Activated CD8-positive, alpha-beta memory T cell treated with anti-CD3 and anti-CD28 coated beads for 1 hour (primary cell): ENCODE results near the gene NEURL1B.

Source experiments
- DNase-seq, 2 donors: peaks; one replicate each; pipeline ENCODE4 v3.0.0-alpha.2; 2020; ENCODE audit warnings: low read depth in 1 of 2; ENCODE audit errors: extremely low read depth in 1 of 2

The NEURL1B gene

DNA sequence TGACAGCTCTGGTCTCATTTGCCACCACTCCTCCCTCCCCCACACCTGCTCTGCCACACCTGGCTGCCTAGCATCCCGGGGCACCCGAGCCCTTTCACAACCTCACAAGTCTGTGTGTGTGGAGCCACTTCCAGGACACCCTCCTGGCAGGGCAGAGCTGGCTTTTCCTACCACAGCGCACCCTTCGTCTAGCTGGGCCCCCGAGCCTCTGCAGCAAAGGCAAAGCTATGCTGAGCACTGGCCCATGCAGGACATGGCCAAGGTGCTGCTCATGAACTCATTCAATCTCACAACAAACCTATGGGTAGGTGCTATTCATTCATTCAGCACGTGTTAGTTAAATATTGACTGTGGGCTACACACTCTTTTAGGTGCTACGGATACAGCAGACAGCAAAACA is 86.5 kb downstream of the NEURL1B start:
- DNase-seq, result no peak

DNA sequence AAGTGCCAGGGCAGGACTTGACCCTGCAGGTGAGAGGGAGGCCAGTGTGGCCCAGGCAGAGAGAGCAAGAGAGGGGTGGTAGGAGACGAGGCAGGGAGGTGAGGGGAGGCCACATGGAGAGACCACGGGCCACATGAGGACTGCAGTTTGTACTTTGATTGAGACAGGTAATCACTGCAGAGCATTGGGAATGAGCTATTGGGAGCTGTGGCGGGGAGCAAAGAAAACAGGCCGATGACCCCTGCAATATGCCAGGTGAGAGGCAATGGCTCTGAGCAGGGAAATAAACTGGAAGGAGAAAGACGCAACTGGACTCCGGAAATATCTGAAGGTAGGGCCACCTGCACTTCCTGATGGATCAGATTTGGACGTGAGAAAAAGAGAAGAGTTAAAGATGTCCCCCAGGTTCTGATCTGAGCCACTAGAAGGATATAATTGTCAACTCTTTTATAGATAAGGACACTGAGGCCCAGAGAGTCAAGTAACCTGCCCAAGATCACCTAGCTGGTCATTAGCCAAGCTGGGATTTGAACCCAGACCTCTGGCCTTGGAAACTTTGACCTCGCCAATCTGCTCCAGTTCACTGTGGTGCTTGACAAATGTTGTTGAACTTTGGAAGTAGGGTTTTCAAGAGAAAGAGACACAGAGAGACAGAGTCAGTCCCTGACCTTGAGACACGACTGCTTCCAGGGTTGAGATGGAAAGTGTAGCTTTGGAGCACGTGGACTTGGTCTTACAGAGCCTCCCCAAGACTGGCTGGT is 87.6 kb downstream of the NEURL1B start:
- no peak for DNase-seq

DNA sequence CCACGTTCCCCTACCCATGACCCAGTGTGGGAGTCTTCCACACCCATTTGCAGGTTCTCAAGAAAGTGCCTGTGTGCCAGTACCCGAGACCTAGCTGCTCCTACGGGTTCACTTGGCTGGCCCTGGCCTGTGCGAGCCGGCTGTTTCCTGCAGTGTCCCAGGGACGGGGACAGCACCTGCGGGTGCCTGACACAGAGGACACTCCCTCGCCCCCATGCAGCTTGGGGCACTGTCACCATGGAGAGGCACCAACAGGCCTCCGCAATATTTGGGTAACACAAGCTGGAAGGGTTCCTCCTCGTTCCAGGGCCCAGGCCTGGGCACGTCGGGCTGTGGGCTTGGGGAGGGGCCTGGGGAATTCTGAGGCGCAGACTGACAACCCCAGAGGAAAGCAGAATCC is 88.5 kb downstream of the NEURL1B start:
- DNase-seq, result no peak

DNA sequence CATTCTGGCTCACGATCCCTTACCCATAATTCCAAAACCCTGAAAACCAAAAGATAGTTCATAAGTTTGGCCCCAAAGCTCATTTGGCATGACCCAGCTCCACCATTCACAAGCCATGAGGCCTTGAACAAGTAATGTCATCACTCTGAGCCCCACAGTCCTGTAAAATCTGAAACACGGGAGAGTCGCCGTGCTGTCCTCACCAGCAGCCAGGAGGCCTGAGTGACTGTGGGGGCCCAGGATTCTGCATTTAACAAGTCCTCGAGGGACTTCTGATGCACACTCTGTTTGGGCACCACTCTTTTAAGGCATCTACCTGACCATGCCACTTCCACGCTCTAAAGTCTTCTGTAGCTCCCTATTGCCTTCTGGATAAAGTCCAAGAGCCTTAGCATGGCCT is 89.2 kb downstream of the NEURL1B start:
- no peak for DNase-seq

DNA sequence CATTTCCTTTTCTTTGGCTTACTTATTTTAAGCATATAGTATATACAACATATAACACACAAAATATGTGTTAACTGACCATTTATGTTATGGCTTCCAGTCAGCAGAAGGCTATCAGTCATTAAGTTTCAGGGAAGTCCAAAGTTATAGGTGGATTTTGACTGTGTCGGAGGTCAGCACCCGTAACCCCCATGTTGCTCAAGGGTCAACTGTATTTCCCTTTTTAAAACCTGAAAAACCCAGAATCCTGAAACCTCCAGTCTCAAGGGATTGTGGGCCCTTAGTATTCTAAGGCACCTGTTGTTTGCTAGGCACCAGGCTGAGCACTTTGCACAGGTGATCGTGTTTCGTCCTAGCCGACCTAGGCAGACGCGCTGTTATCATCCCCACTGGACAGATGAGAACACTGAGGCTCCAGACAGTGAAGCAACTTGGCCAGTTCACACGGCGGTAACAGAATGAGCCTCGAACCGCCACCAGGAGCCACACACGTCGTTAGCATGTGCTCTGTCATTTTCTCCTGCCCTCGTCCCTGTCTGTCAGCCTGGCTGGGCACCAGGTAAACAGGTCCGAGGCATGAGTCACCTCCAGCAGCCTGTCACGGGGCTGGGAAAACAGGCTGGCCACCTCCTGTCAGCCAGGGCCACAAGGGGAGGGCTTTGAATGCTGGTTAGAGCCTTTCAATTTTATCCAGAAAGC is 90.1 kb downstream of the NEURL1B start:
- no peak for DNase-seq

DNA sequence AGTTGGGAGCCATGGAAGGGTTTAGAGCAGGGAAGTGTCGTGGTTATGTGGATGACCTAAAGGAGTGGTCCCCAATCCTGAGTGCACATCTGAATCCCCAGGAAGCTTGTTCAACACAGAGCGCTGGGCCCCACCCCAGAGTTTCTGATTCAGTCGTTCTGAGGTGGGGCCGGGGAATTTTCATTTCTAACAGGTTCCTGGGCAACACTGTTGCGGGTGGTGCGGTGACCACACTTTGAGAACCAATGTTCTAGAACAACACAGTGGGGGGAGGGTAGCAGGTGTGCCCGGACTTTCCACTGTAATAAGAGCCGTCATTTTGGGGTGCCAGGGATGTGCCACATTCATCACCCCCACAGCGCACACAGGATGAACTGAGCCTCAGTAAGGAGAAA is 90.6 kb downstream of the NEURL1B start:
- DNase-seq, result no peak

DNA sequence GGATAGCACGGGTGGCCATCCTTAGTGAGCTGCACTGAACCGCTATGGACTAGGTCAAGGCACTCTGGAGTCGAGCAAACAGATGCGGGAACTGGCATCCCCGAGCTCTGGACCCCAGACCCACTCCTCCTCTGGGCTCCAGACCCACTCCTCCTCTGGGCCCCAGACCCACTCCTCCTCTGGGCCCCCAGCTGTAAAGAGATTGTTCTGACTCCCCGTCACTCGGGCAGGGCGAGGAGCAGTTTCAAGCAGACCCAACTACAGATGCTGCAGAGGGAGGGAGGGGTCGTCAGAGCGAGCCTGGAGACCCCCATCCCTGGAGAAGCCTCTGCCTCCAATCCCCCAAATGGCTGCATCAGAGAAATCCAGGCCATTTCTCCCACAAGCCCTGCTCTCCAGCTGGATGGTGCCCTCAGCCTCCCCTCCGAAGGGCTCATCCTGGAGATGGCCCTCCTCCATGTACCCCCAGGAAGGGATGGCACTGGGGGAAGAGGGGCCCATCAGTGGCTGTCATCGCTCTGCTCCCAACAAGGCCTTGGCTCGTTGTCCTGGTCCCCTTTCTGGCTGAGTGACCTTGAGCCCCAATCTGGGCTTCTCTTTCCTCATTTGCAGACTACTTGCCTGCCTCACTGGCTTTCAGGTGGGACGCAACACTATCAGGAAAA is 91.3 kb downstream of the NEURL1B start:
- no peak for DNase-seq

DNA sequence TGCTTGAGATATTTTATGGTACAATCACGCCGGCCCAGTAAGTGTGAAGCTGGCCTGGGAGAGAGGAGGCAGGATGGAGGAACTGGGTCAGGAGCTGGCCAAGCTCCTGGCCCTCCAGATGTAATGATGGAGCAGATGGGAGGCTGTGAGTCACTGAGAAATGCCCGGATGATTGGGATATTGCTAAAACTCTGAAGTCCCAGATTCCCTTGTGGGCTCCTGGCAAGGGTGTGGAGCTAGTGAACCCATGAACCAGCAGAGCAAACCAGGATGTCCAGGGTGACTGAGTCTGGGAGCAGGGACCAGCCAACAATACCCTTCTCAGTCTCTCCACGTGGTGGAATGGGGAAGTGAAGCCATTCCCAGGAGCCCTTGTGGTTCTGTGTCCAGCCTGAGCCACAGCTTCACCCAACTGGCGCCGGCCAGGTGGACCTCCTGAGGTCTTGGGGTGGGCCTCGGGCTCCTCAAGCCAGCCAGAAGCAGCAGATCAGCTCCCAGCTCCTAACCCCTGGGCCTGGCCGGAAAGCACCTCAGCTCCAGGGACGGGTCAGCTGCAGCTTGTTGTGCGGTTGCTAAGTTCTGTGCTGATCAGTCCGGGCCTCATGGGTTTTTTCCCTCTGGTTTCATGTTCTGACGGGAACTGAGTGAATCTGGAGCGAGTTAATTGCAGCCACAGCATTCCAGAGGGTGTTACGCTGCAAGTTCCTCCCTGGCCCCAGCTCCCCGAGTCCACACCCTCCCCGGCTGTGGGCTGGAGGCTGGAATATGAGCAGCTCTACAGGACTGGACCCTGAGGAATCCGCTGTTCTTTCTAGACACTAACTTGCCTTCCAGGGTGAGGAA is 92.3 kb downstream of the NEURL1B start:
- DNase-seq, result no peak

DNA sequence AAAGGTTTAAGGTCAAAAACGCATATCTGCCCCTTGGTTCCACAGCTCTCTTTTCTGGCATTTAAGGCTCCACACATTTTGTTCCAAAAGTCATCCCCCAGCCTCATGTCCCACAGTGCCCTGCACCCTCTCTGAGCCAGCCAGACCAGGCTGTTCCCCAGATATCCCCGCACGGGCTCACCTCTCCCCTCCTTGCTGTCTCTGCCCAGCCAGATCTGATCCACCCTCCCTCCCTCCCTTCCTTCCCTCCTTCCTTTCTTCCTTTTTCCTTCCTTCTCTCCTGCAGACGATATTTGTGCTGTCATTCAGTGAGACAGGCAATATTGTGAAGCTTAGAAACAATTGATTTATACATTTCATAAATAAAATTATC is 92.9 kb downstream of the NEURL1B start:
- no peak for DNase-seq

DNA sequence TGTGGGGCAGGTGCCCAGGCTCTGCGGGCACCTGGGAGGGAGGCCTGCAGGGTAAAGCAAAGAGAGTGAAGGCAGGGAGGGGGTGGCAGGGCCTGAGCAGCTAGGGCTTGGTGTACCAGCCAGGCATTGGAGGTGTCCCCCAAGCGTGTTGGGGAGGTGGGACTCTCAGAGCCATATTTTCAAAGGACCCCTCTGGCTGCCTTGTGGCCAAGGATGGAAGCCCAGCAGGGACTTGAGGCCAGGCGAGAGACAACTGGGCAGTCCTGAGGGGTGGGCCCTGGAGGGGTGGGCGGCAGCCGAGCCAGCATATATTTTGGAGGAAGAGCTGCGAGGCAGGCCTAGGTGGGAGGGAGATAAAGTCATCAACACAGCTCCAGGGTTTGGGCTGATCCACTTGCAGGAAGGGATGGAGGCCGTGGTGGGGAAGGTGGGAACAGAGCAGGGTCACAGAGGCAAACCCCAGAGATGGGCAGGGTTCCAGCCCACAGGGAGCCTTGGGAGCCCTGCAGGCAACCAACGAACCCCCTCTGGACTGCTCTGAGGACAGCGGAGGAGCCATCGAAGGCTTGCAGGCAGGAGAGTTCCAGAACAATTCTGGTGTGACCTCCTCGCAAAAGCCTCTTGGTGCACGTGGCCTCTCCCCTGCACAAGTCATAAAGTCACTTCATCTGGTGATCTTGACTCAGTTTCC is 94.2 kb downstream of the NEURL1B start:
- DNase-seq, result no peak

DNA sequence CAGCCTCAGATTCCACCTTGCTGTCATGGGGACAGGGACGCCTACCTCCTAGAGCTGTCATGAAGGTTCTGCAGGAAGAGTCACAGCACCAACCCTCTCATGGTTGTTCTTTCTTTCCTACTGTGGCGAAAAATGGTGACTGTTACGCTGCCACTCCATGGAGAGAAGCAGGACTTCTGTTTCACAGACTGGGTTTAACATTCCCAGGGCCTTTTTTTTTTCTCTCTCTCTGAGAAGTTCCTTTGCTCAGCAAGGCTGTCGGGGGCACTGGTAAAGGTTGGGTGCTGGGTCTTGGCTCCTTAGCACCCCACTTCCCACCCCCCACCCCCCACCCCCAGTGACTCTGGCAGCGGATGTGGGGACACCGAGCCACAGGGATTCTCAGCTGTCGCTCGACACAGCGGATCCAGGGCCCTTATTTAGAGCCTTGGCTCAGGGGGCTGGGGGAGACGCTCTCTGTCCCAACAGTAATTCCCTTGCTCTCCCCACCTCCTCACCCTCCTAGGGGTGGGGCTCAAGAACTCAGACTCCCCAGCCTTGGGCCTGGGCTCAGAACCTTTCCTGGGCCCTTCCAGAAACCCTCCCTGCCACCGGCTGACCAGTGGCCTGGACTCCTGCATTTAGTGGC is 95.6 kb downstream of the NEURL1B start:
- no peak for DNase-seq

DNA sequence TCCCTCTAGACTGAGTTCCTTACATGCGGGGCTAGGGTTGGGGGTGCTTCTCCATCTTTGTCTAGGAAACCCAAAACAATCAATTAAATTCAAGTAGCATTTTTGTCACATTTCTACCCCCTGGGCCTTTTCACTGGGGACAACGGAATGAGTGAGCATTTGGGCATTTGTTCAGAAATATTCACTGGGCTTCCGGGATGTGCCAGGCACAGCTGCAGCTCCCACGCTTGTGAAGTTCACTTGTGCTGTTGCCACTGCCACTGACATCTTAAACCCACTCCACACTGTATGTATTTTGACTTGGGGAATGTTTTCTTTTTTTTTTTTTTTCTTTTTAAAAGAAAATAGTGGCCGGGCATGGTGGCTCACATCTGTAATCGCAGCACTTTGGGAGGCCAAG is 98.3 kb downstream of the NEURL1B start:
- DNase-seq, result no peak

DNA sequence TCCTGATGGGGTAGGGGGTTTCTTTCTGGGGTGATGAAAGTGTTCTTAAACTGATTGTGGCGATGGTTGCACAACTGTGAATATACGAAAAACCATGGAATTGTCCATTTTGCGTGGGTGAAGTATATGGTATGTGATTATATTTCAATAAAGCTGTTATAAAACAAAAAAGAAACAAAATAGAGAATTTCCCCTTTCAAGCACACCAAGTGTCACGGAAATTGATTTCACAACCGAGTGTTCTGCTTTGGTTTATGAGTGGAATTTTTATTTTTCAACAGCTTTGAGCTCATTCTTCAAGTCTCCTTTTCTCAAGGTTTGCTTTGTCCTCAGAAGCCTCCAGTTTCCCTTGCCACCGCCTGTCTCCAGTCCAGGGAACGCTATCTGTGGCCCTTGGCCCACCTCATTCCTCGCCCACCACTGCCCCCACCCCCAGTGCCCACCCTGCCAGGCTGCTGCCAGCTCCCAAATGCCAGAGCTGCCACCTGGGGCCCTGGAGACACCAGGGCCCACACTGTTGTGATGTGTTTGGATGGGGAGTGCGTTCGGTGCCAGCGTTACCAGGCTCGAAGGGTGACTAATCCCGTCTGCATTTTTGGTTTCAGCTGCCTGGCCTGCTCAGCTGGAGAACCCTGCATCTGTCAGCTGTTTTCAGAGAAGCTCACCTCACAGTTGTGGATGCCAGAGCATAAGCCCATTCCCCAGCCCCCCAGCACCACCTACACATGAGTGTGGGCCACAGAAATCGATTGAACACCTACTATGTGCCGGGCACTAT is 99.6 kb downstream of the NEURL1B start:
- DNase-seq, result no peak
